Thyroid gland (tissue), 4 donors: ENCODE measurements around the gene ETFB.

Experiments
- CTCF ChIP-seq, 6 experiments: fragments of 200-600 bp in 3 of 6; fragments of 450-650 bp in 3 of 6; sonication (generic) in 3 of 6; IDR thresholded peaks; one replicate each; pipeline ENCODE4 v1.5.1; 2016 to 2019; ENCODE audit warnings: antibody characterized with exemption in 6 of 6, mild to moderate bottlenecking in 2 of 6, inconsistent platforms in 1 of 6, moderate library complexity in 1 of 6
- POLR2A ChIP-seq, 2 donors: fragments of 450-650 bp; IDR thresholded peaks; one replicate each; pipeline ENCODE4 v1.6.1; 2017; ENCODE audit warnings: antibody characterized with exemption in 2 of 2, mild to moderate bottlenecking in 2 of 2, moderate library complexity in 1 of 2

- TF ChIP-seq CTCF (IDR thresholded peaks at IDR 0.05): no peak
- TF ChIP-seq POLR2A (IDR thresholded peaks at IDR 0.05): no peak
These were observed 38.9 kb downstream of the ETFB start for GRCh38 chr19:51327066-51328001.
